HG02885 (cell line): ENCODE results near the gene ABHD4.
"Not testable (repeated sequence)": the region's sequence is repeated elsewhere in the genome, so short reads cannot be mapped to it uniquely, and the experiment has no call there.

Experiments used
- ATAC-seq: cut with Tn5 transposase; IDR thresholded peaks from one replicate; pipeline ENCODE4 v1.9.1; 2021; ENCODE audit warnings: mild to moderate bottlenecking; ENCODE audit not compliant: unreplicated experiment, poor library complexity

Gene ABHD4, protein sequence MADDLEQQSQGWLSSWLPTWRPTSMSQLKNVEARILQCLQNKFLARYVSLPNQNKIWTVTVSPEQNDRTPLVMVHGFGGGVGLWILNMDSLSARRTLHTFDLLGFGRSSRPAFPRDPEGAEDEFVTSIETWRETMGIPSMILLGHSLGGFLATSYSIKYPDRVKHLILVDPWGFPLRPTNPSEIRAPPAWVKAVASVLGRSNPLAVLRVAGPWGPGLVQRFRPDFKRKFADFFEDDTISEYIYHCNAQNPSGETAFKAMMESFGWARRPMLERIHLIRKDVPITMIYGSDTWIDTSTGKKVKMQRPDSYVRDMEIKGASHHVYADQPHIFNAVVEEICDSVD

DNA sequence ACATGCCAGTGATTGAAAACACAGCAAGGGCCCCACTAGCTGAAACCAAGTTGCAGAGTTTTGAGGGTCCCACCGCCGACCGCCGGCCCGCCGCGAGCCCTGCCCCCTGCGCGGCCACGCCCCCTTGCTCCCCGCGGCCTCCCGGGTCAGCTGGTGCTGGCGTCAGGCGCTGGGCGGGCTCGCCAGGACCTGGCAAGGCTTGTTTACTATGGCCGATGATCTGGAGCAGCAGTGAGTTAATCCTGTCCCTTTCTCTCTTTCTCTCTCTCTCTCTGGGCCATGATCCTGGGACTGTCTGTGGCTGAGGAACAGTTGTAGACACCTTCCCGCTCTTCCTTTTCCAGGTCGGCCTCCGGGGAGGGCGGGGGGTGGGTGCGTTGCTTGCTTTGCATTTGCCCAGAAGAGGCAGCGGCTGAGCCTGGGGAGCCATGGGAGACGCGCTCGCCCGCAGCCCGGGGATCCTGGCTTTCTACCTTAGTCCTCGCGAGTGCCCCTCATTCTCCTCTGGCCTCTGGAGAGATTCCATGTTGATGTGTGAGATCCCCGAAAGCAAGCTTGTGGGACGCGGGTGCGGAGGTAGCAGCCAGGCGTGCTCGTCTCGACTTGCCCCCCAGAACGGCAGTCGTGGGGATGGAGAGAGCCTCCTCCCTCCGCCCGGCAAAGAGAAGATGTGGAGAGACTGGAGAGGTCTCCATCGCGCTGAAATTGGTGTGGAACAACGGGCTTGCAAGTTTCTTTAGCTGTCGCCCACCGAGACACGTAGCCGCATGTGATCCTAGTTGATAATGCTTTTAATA is at the start of gene ABHD4:
Gene ABHD4, plus strand, starts transcription at position 202 of the 797 bp plus-strand sequence. Its CDS starts 7 bp downstream, at position 209.
- ATAC-seq, result peak; percentile 89

DNA sequence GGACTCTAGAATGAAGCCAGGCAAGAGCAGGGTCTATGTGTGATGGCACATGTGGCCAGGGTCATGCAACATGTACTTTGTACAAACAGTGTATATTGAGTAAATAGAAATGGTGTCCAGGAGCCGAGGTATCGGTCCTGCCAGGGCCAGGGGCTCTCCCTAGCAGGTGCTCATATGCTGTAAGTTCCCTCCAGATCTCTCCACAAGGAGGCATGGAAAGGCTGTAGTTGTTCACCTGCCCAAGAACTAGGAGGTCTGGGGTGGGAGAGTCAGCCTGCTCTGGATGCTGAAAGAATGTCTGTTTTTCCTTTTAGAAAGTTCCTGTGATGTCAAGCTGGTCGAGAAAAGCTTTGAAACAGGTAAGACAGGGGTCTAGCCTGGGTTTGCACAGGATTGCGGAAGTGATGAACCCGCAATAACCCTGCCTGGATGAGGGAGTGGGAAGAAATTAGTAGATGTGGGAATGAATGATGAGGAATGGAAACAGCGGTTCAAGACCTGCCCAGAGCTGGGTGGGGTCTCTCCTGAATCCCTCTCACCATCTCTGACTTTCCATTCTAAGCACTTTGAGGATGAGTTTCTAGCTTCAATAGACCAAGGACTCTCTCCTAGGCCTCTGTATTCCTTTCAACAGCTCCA is 48.7 kb upstream of the ABHD4 start:
- no peak for ATAC-seq

DNA sequence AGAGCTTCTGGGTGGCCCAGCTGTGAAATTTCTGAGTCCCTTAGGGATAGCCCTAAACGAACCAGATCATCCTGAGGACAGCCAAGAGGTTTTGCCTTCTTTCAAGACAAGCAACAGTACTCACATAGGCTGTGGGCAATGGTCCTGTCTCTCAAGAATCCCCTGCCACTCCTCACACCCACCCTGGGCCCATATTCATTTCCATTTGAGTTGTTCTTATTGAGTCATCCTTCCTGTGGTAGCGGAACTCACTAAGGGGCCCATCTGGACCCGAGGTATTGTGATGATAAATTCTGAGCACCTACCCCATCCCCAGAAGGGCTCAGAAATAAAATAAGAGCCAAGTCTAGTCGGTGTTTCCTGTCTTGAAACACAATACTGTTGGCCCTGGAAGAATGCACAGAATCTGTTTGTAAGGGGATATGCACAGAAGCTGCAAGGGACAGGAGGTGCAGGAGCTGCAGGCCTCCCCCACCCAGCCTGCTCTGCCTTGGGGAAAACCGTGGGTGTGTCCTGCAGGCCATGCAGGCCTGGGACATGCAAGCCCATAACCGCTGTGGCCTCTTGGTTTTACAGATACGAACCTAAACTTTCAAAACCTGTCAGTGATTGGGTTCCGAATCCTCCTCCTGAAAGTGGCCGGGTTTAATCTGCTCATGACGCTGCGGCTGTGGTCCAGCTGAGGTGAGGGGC is 48.0 kb upstream of the ABHD4 start:
- ATAC-seq, result peak; percentile 74

DNA sequence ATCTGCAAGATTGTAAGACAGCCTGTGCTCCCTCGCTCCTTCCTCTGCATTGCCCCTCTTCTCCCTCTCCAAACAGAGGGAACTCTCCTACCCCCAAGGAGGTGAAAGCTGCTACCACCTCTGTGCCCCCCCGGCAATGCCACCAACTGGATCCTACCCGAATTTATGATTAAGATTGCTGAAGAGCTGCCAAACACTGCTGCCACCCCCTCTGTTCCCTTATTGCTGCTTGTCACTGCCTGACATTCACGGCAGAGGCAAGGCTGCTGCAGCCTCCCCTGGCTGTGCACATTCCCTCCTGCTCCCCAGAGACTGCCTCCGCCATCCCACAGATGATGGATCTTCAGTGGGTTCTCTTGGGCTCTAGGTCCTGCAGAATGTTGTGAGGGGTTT is 46.5 kb upstream of the ABHD4 start:
- ATAC-seq, result no peak

DNA sequence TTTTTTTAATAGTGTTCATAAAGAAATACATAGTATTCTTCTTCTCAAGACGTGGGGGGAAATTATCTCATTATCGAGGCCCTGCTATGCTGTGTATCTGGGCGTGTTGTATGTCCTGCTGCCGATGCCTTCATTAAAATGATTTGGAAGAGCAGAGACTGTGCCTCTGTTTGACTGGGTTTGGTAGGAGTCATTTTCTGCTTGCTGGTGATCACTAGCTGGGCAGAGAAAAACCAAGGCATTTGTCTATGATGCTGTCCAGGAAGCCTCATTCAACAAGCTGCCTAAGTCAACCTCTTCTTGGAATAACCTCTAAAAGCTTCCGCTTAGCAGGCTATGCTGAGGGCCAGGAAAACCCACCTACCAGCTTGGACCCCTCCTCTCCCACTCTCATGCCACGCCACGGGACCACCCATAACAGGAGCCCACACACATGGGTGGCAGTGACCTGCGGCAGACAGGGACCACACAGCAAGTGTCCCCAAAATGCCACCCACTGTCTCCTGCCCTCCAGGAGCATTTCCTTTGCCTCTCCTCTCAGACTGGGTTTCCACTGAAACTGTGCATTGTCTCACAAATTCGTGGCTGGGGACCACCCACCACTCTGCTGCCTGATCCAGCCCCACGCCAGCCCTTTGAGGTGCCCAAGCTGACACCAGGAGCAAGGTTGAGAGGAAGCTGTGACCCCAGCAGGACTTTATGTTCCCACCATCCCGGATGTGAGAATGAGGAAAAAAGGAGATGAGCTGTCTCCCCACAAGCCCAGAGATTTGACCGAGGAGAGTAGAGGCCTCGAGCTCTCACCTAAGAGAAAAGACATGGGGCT is 45.9 kb upstream of the ABHD4 start:
- ATAC-seq, result no peak

DNA sequence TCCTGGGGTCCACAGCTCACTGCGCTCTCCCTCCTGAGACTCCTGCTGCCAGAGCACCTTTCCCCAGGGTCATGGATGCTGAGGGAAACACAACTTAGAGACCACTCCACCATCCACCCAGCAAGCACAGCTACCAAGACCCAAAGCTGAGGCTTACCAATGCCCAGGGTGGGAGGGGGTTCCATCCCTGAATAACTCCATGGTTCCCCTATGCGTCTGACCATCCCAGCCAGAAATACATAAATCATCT is 45.3 kb upstream of the ABHD4 start:
- no peak for ATAC-seq

DNA sequence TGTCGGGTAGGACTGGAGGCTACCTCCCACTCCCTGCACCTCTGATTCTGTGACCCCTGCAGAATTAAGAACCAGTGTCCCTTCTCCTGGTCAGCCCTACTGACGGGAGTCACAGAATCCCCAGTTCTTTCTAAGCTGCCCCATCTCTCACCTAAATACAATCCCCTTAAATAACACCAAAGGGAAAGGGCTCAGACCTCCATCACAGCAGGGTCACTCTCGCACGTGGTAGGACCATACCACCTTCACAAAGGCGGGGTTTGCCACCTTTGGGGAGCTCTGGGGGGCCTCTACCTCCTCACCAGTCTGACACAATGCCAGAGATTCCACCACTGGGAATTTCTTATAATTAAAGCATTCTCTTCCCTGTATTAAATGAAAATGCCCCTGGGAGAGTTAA is 44.7 kb upstream of the ABHD4 start:
- no peak for ATAC-seq

DNA sequence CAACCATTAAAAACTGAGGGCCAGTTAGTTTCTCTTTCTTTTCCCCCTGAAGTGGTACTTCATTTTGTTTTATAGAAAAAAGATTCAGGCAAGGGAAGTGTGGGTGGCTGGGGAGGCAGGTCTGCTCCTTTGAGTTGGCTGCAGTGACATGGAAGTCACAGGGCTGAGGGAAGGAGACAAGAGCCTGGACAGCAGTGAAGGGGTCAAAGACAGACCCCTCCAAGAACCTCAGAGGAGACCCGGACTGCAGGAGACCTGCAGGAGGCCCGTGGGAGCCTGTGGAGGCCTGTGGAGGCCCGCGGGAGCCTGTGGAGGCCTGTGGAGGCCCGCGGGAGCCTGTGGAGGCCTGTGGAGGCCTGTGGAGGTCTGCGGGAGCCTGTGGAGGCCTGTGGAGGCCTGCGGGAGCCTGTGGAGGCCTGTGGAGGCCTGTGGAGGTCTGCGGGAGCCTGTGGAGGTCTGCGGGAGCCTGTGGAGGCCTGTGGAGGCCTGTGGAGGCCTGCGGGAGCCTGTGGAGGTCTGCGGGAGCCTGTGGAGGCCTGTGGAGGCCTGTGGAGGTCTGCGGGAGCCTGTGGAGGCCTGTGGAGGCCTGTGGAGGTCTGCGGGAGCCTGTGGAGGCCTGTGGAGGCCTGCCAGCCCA is 44.1 kb upstream of the ABHD4 start:
- not testable (repeated sequence) for ATAC-seq

DNA sequence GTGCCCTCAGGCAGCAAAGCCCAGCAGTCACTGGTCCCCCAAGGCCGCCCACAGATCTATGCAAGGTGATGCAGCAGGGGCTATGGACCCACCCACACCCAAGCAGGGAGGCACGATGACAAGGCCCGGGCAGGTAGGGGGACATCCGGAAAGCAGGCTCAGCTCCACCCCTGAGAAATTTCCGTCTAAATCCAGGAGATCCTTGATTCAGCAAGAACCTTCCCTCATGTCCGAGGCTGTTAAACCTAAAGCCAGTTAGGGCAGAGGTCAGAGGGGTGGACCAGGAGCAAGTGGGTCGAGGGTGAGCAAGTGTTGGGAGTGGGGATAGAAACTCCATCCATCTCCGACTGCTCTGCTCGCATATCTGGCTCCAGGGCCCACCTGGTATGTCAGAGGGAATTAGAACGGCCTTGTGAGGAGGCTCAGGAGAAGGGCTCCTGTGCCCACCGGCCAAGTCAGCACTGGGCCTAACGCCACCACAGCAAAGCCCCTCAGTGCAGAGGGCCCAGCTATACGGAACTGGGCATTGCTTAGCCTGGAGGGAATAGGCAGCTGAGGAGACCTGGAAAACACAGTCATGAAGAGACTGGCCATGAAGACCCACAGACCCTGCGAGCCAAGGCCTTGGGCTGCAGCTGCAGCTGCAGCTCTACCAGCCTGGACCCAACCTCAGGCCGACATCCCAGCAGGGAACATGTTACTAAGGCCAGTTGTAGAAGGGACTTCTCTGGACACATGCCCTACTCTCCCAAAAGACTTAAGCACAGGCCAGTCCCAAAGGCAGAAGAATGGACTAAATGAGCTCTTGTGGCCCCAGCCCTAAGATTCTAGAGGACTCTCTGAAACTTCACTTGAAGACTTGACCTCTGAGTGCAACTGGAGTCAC is 43.4 kb upstream of the ABHD4 start:
- no peak for ATAC-seq

DNA sequence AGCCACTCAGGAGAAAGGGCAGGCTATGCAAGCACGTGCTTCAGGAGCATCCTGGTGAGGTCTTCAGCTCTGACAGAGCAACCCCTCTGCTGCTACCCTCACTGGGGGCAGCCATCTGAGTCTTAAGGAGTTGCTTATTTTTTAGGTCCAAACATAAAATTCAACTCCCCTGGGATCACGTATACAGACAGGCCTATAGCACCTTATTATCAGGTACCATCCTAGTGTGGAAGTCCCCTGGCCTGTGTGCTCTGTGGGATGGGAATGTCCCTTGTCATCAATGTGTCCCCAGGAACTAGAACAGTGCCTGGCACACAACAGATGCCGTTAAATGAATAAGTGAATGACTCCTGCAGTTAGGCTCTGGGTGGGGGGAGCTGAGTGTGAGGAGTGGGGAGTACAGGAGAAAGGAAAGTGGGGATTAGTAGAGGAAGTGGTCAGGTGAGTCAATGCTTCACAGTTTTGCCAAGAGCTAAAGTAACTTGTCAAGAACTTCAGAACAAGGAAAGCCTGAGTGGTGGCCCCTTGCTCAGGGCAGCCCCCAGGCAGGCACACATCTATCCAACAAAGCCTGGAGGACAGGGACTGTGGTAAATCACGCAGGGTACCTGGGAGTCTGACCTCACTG is 42.6 kb upstream of the ABHD4 start:
- ATAC-seq, result peak; percentile 2

DNA sequence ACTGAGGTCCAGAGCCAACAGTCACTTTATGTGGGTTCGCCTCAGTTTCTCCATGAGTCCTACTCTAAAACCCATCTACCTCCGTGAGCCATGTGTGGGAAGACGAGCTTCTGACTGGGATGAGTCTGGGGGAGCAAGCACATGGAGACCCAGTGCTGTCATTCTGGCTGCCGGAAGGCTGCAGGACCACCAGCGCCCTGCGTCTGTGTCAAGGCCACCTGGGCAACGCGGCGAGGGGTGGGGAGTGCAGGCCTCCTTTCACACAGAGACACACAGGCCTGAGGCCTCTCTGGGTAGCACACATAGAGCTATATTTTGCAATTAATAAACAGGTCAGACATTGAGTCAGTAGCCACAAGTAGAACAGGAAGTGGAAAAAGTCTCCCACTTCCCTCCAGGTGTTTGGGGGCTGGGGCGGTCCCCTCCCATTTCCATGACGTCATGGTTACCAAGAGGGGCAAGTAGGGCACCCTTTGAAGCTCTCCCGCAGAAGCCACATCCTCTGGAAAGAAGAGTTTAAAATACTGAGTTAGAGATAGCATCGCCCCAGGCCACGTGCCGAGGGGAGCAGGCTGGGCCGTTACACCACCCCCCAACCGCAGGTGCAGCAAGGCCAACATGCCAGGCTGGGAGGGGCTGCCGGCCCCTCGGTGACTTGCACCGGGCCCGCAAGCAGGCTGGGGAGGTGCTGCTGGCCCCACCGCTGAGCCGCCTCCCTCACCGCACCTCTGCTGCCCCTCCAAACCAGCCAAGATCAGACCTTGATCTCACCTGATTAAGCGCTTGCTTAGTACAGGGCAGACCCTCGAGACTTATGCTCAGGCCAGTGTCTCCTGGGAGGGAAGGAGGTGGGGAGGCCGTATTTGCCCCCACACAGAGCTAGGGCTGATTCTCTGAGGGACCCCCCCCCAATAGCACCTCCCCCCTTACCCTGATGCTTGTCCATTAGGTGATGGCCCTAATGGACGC is 41.8 kb upstream of the ABHD4 start:
- peak; percentile 73 for ATAC-seq

DNA sequence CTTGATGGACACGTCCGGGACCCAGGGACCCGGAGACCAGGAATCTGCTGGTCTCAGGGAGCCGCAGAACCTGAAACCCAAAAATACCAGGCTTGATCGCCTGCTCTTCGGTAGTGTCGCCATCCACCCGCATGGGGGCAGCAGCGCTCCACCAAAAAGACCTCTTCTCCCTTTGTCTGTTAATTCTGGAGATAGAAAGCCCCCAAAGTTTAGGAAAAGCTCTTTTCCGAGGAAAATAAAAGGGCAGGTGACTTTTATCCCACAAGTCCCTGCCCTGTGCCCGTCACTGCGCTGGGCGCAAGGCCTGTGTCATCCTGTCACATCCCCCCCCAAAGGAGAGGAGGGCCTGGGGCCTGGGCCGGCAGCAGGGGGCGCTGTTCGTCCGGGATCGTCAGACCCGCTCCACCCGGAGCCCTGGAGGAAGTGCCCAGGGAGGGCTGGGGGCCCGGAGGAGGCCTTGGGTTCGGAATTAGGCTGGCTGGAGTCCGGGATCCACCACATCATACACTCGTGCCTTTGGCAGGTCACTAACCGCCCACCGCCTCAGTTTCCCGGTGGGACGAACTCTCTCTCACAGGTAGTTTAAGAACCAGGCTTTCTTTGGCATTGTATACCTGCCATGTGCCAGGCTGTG is 41.0 kb upstream of the ABHD4 start:
- peak; percentile 38 for ATAC-seq

DNA sequence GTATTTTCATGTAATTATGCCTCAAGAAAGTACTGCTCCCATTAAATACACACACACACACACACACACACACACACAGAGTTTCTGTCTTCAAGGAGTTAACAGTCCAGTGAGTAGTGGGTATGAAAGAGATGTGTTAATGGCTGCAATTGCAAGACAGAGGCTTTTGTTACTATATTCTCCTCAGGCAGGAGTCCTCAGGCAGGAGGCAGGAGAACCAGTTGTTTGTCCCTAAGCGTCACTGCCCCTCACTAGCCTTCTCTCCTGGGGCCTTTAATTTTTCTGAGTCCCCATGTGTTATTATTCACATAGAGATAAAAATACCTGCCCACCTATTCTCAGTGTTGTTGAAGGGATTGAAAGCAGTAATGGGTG is 40.3 kb upstream of the ABHD4 start:
- ATAC-seq, result no peak

DNA sequence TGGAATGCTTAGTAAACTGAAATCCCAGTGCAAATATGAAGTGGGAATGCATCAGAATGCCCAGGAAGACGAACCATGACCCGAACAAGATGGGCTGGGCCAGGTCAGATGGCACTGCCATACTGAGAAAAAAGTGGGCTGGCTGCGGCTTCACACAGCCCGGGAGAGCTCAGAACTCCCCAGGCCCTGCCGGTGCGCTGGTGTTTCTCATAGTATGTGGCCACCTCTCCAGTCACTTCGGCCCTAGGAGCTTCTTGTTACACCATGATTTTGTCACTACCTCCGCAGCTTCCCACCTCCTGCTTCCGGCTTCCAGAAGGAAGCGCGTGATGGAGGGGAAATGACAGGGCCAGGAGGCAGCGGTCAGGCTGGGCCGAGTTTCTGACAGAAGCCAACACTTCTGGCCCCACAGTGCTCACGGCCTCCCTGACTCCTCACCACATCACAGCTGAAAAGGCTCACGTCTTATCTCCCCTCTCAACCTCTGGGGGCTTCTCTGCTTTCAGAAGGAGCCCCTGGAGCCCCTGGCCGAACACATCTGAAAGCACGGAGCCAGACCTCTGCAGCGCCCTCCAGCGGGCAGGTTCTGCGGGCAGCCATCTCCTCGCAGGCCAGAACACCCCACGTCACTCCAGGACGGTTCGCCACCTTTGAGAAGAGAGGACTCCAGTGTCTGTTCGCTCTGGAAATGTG is 39.7 kb upstream of the ABHD4 start:
- no peak for ATAC-seq

DNA sequence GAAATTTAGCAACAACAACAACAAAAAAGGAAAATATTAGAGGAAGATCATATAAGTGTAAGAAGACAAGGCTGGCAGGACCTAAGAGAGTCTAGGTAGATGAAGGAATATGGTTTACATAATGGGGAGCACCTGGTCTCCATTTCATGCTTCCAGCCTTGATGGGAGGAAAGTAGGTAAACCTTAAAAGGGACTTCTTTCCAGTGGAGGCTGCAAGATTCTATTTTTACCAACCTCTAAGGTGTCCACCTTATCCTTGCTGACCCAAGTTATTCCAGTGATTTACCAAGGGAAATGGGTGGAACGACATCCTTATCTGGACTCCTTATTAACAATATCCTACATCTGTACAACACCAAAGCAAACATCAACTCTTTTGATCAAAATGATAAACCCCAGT is 39.1 kb upstream of the ABHD4 start:
- ATAC-seq, result no peak
